Embryonic facial prominence (tissue), 1 donor: ENCODE data around the gene A4GNT.
"Not testable (repeated sequence)": the region's sequence is repeated elsewhere in the genome, so short reads cannot be mapped to it uniquely, and the experiment has no call there.

Source experiments
- DNase-seq: peaks from one replicate; pipeline ENCODE4 v3.0.0-alpha.2; 2016; ENCODE audit errors: extremely low spot score

The A4GNT gene

GRCh38 chr3:138118612-138119422 is 13.4 kb downstream of the A4GNT start:
- DNase-seq, result no peak

GRCh38 chr3:138114988-138115971 is 16.9 kb downstream of the A4GNT start, which contains the start of gene DZIP1L:
Gene DZIP1L (minus strand): TSS chr3:138115608. CDS start chr3:138103971, 11,637 bp downstream.
- DNase-seq, result peak; percentile 8

GRCh38 chr3:138114431-138114918 is 17.7 kb downstream of the A4GNT start:
- DNase-seq, result peak; percentile 51

- DNase-seq, result no peak
Measured at GRCh38 chr3:138113326-138113725, 18.9 kb downstream of the A4GNT start.

- DNase-seq, result no peak
Measured at GRCh38 chr3:138112362-138112761, 19.8 kb downstream of the A4GNT start.

GRCh38 chr3:138105598-138105997 is 26.6 kb downstream of the A4GNT start:
- no peak for DNase-seq

- DNase-seq, result no peak
Measured at GRCh38 chr3:138103466-138103865, 28.7 kb downstream of the A4GNT start.

- not testable (repeated sequence) for DNase-seq
Measured at GRCh38 chr3:138101351-138101940, 30.7 kb downstream of the A4GNT start.

GRCh38 chr3:138099417-138099816 is 32.8 kb downstream of the A4GNT start:
- no peak for DNase-seq

GRCh38 chr3:138097192-138098172 is 34.7 kb downstream of the A4GNT start:
- DNase-seq, result no peak

- DNase-seq, result no peak
Measured at GRCh38 chr3:138093721-138094120, 38.5 kb downstream of the A4GNT start.

GRCh38 chr3:138092023-138092422 is 40.2 kb downstream of the A4GNT start:
- DNase-seq, result no peak

GRCh38 chr3:138089091-138089490 is 43.1 kb downstream of the A4GNT start:
- no peak for DNase-seq

- not testable (repeated sequence) for DNase-seq
Measured at GRCh38 chr3:138085745-138086144, 46.4 kb downstream of the A4GNT start.

- no peak for DNase-seq
Measured at GRCh38 chr3:138084196-138084595, 48.0 kb downstream of the A4GNT start.

GRCh38 chr3:138082992-138083386 is 49.2 kb downstream of the A4GNT start:
- no peak for DNase-seq

- DNase-seq, result no peak
Measured at GRCh38 chr3:138082085-138082991, 49.9 kb downstream of the A4GNT start.

GRCh38 chr3:138081371-138082084 is 50.7 kb downstream of the A4GNT start:
- no peak for DNase-seq

GRCh38 chr3:138079901-138080300 is 52.3 kb downstream of the A4GNT start:
- no peak for DNase-seq
